H1 (cell line): ENCODE results near the gene GPATCH4. TPM values are rescaled to one million over a fixed set of nuclear protein-coding genes. Genes with fewer than 3 reads are reported as not detected.

Experiments
- ASH2L ChIP-seq: fragments of 200-600, 300-600 bp; sonication (generic); IDR thresholded peaks from one replicate; pipeline ENCODE4 v1.7.1; 2017; ENCODE audit warnings: low read length
- BCL11A ChIP-seq, 2 experiments: IDR thresholded peaks; one replicate each; pipeline ENCODE4 v1.6.1; 2011; ENCODE audit warnings: low read depth in 2 of 2, low read length in 2 of 2, mild to moderate bottlenecking in 2 of 2
- CBX5 ChIP-seq: fragments of 300-800, 300-1000 bp; sonication (generic); IDR thresholded peaks from 2 replicates; pipeline ENCODE4 v1.7.1; 2016; ENCODE audit warnings: antibody characterized with exemption, low read length, low read depth
- CREB1 ChIP-seq: IDR thresholded peaks from 2 replicates; pipeline ENCODE4 v1.6.1; 2012; ENCODE audit warnings: inconsistent platforms
- EGR1 ChIP-seq: IDR thresholded peaks from 2 replicates; pipeline ENCODE4 v1.6.1; 2011; ENCODE audit warnings: low read depth, low read length, borderline replicate concordance
- GTF2F1 ChIP-seq: IDR thresholded peaks from 2 replicates; pipeline ENCODE4 v1.6.1; 2012; ENCODE audit warnings: low read depth, low read length, improper control_type of control experiment, borderline replicate concordance
- HDAC2 ChIP-seq, 2 experiments: fragments of 300-600 bp in 1 of 2; sonication (generic) in 1 of 2; IDR thresholded peaks; 2 replicates each; pipeline ENCODE4 v1.6.1; 2011 to 2012; ENCODE audit warnings: low read depth in 2 of 2, low read length in 2 of 2, mild to moderate bottlenecking in 2 of 2, moderate library complexity in 2 of 2, borderline replicate concordance in 1 of 2, inconsistent platforms in 1 of 2
- JUND ChIP-seq: IDR thresholded peaks from 2 replicates; pipeline ENCODE4 v1.6.1; 2011; ENCODE audit warnings: mild to moderate bottlenecking, improper control_type of control experiment, low read length
- KDM4A ChIP-seq: IDR thresholded peaks from one replicate; pipeline ENCODE4 v1.7.1; 2012; ENCODE audit warnings: low read depth, mild to moderate bottlenecking, moderate library complexity, low read length, inconsistent platforms; ENCODE audit not compliant: severe bottlenecking
- KDM5A ChIP-seq: fragments of 200-600 bp; IDR thresholded peaks from 2 replicates; pipeline ENCODE4 v1.7.1; 2012; ENCODE audit warnings: mild to moderate bottlenecking, low read length, inconsistent platforms, mixed read lengths
- MAFK ChIP-seq: IDR thresholded peaks from 2 replicates; pipeline ENCODE4 v1.6.1; 2012; ENCODE audit warnings: low read depth, mild to moderate bottlenecking, improper control_type of control experiment, low read length
- PHF8 ChIP-seq: fragments of 200-600 bp; sonication (generic); conservative IDR thresholded peaks from 2 replicates; pipeline ENCODE4 v1.7.1; 2012; ENCODE audit warnings: low read depth, mild to moderate bottlenecking, inconsistent platforms, low read length, moderate library complexity
- POLR2A ChIP-seq, 2 experiments: IDR thresholded peaks; 1 replicate in 1 of 2; 2 replicates in 1 of 2; pipeline ENCODE4 v1.6.1; 2011; ENCODE audit warnings: low read depth in 2 of 2, low read length in 2 of 2, mild to moderate bottlenecking in 2 of 2; ENCODE audit errors: control extremely low read depth in 1 of 2
- POLR2AphosphoS5 ChIP-seq: IDR thresholded peaks from 2 replicates; pipeline ENCODE4 v1.6.1; 2011; ENCODE audit warnings: low read depth, low read length
- RFX5 ChIP-seq: IDR thresholded peaks from 2 replicates; pipeline ENCODE4 v1.6.1; 2011; ENCODE audit warnings: low read depth, low read length, improper control_type of control experiment, borderline replicate concordance
- SAP30 ChIP-seq: fragments of 300-600 bp; sonication (generic); IDR thresholded peaks from 2 replicates; pipeline ENCODE4 v1.7.1; 2012; ENCODE audit warnings: low read length, moderate library complexity, mild to moderate bottlenecking, inconsistent platforms; ENCODE audit not compliant: insufficient read depth, insufficient replicate concordance
- SIN3A ChIP-seq, 2 experiments: IDR thresholded peaks in 1 of 2; conservative IDR thresholded peaks in 1 of 2; 2 replicates each; pipeline ENCODE4 v1.6.1; 2011 to 2012; ENCODE audit warnings: low read length in 2 of 2, improper control_type of control experiment in 1 of 2, low read depth in 1 of 2, mild to moderate bottlenecking in 1 of 2
- SP4 ChIP-seq: IDR thresholded peaks from 2 replicates; pipeline ENCODE4 v1.6.1; 2012; ENCODE audit warnings: low read length, inconsistent platforms
- TAF1 ChIP-seq: IDR thresholded peaks from 2 replicates; pipeline ENCODE4 v1.6.1; 2011; ENCODE audit warnings: mild to moderate bottlenecking, low read depth, low read length
- TAF7 ChIP-seq: optimal IDR thresholded peaks from 2 replicates; pipeline ENCODE3; 2011; ENCODE audit warnings: low read depth, mild to moderate bottlenecking, inconsistent platforms, low read length, moderate library complexity, borderline replicate concordance
- TCF12 ChIP-seq: IDR thresholded peaks from 2 replicates; pipeline ENCODE4 v1.6.1; 2011; ENCODE audit warnings: low read depth, mild to moderate bottlenecking, low read length
- ZNF274 ChIP-seq: IDR thresholded peaks from 2 replicates; pipeline ENCODE4 v1.7.0; 2012; ENCODE audit warnings: low read length, borderline replicate concordance; ENCODE audit errors: extremely low read depth
- polyA plus RNA-seq, 7 experiments: library from polyadenylated mRNA; depleted of rRNA in 3 of 7; stranded (reverse) in 5 of 7; unstranded in 2 of 7; fragments of >200 nt in 5 of 7; fragments of 200-250 nt in 2 of 7; gene quantifications; 1 replicate in 5 of 7; 2 replicates in 1 of 7; 4 replicates in 1 of 7; pipeline versions ENCODE4 v1.2.1 to v1.2.3, GENCODE V29; 2011 to 2013; ENCODE audit warnings: missing spikeins in 2 of 7, mixed read lengths in 2 of 7
- total RNA-seq: library from RNA; stranded (reverse); fragmentation: NEBNext Ultra II Directional; extraction: Animal tissue kit (Norgen Biotek cat#: 25700); gene quantifications from 2 replicates; pipeline ENCODE4 v1.2.1, GENCODE V29; 2021
- TF ChIP-seq, protein P1 (sequence below): IDR thresholded peaks from 2 replicates; pipeline ENCODE4 v1.6.1; 2012; ENCODE audit warnings: low read length, inconsistent platforms

The GPATCH4 gene
- total and polyA plus RNA-seq, 2 of the 8 experiments (the other 6 are each of a cell fraction or from before 2014, with no cell fraction given): 20.5 to 47.9 TPM

DNA sequence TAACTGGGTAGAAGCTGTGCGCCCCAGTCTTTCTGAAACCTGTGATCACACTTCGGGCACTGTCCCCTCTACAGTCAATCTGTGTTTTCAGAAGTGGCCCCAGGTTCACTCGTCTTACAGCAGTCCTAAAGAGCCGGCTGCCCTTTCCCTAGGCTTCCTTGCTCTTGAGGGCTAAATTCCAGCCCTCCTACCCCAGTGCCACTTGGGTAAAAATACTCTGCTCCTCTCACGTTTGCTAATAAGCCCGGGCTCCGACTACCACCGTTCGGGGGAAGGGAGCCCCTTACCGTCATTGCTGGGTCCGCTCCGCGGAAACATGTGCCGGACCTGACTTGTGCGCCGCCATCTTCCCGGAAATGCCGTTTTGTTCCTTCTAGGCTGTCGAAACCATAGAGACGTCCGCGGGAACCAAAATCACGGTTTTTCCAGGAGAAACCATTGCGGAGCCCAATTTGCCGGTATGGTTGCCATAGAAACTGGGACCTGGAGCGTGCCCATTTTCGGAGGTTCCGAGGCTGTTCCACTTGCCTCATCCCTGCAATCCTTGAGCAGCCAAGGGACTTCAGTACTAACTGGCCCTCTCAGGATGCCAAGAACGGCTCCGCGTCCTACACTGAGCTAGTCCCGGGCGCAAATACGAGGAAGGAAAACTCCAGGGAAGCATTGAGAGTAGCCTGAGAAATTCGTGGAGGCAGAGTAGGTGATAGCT lies at the start of gene GPATCH4 (continued):
- peak; percentile 96 for TF ChIP-seq TAF1
- TF ChIP-seq CBX5: no peak
- TF ChIP-seq PHF8: peak; percentile 85
- TF ChIP-seq, protein P1, sequence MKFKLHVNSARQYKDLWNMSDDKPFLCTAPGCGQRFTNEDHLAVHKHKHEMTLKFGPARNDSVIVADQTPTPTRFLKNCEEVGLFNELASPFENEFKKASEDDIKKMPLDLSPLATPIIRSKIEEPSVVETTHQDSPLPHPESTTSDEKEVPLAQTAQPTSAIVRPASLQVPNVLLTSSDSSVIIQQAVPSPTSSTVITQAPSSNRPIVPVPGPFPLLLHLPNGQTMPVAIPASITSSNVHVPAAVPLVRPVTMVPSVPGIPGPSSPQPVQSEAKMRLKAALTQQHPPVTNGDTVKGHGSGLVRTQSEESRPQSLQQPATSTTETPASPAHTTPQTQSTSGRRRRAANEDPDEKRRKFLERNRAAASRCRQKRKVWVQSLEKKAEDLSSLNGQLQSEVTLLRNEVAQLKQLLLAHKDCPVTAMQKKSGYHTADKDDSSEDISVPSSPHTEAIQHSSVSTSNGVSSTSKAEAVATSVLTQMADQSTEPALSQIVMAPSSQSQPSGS: peak; percentile 74
- peak; percentile 82; the same call in 1 of the 2 replicates for TF ChIP-seq SP4
- peak; percentile 48; the same call in 1 of the 2 replicates for TF ChIP-seq GTF2F1
- TF ChIP-seq SAP30: peak; percentile 99
- no peak; a peak in 1 of 4 replicates for TF ChIP-seq HDAC2 (IDR thresholded peaks at IDR 0.05; ENCODE audit: borderline replicate concordance in 1 of 2, low read depth in 2 of 2, low read length in 2 of 2)
- TF ChIP-seq ASH2L: peak; percentile 79
- TF ChIP-seq POLR2A (IDR thresholded peaks at IDR 0.05; ENCODE audit: control extremely low read depth in 1 of 2, low read depth in 2 of 2, low read length in 2 of 2): peak; percentile 66 to 80; a peak in 2 of 3 replicates
- no peak for TF ChIP-seq RFX5
- peak; percentile 5; the same call in 1 of the 2 replicates for TF ChIP-seq JUND
- peak; percentile 93 to 96 for TF ChIP-seq SIN3A (conservative IDR thresholded peaks at IDR 0.05 in 1 of 2, IDR thresholded peaks at IDR 0.05 in 1 of 2; ENCODE audit: low read depth in 1 of 2, low read length in 2 of 2)
- peak; percentile 64; the same call in 1 of the 2 replicates for TF ChIP-seq CREB1
- TF ChIP-seq EGR1: peak; percentile 70
- TF ChIP-seq ZNF274: no peak
- TF ChIP-seq KDM4A: peak; percentile 42
- TF ChIP-seq BCL11A (IDR thresholded peaks at IDR 0.05; ENCODE audit: low read depth in 2 of 2, low read length in 2 of 2): no peak
- peak; percentile 86 for TF ChIP-seq POLR2AphosphoS5
- TF ChIP-seq TAF7: peak; percentile 92
- no peak for TF ChIP-seq TCF12
- TF ChIP-seq MAFK: no peak
- peak; percentile 84 for TF ChIP-seq KDM5A
